ENCODE data around the gene MAGT1.
A peak's percentile ranks its signal among the peaks of the same experiment; 100 is the strongest.
"Not testable (repeated sequence)": the region's sequence is repeated elsewhere in the genome, so short reads cannot be mapped to it uniquely, and the experiment has no call there.

Gene MAGT1

GRCh38 chrX:77894921-77895886, at the start of gene MAGT1:
Gene MAGT1 (minus strand): TSS chrX:77895435. CDS start chrX:77895410, 25 bp downstream.
- DNase-seq (ENCODE audit: low spot score), result peak; percentile 96

GRCh38 chrX:77945031-77945430, 49.8 kb upstream of the MAGT1 start:
- DNase-seq (ENCODE audit: low spot score), result not testable (repeated sequence)

- DNase-seq (ENCODE audit: low spot score), result no peak
These were observed 42.9 kb upstream of the MAGT1 start for GRCh38 chrX:77938083-77938680.

- peak; percentile 6 for DNase-seq (ENCODE audit: low spot score)
These were observed 42.1 kb upstream of the MAGT1 start for GRCh38 chrX:77937291-77937690.

GRCh38 chrX:77936299-77936698, 41.1 kb upstream of the MAGT1 start:
- no peak for DNase-seq (ENCODE audit: low spot score)

- no peak for DNase-seq (ENCODE audit: low spot score)
These were observed 40.7 kb upstream of the MAGT1 start for GRCh38 chrX:77935886-77936285.

- DNase-seq (ENCODE audit: low spot score), result no peak
These were observed 35.3 kb upstream of the MAGT1 start for GRCh38 chrX:77930581-77930980.

- no peak for DNase-seq (ENCODE audit: low spot score)
These were observed 30.5 kb upstream of the MAGT1 start for GRCh38 chrX:77925764-77926163.

GRCh38 chrX:77924320-77924859, 29.2 kb upstream of the MAGT1 start:
- no peak for DNase-seq (ENCODE audit: low spot score)

- DNase-seq (ENCODE audit: low spot score), result no peak
These were observed 27.6 kb upstream of the MAGT1 start for GRCh38 chrX:77922787-77923186.

- not testable (repeated sequence) for DNase-seq (ENCODE audit: low spot score)
These were observed 24.1 kb upstream of the MAGT1 start for GRCh38 chrX:77919370-77919769.

- no peak for DNase-seq (ENCODE audit: low spot score)
These were observed 23.3 kb upstream of the MAGT1 start for GRCh38 chrX:77918568-77918967.

- no peak for DNase-seq (ENCODE audit: low spot score)
These were observed 22.2 kb upstream of the MAGT1 start for GRCh38 chrX:77917294-77917933.

GRCh38 chrX:77910108-77910840, 15.0 kb upstream of the MAGT1 start, which contains the start of gene ATP7A:
Gene ATP7A (plus strand): TSS chrX:77910693. CDS start chrX:77971642, 60,949 bp downstream.
- peak; percentile 90 for DNase-seq (ENCODE audit: low spot score)

GRCh38 chrX:77901506-77901905, 6.3 kb upstream of the MAGT1 start:
- no peak for DNase-seq (ENCODE audit: low spot score)

GRCh38 chrX:77900688-77901087, 5.5 kb upstream of the MAGT1 start:
- peak; percentile 51 for DNase-seq (ENCODE audit: low spot score)

- peak; percentile 96 for DNase-seq (ENCODE audit: low spot score)
These were observed 4.0 kb upstream of the MAGT1 start, which contains the start of gene COX7B for GRCh38 chrX:77899081-77899828. Gene COX7B (plus strand): TSS chrX:77899468. CDS start chrX:77899554, 86 bp downstream.

- no peak for DNase-seq (ENCODE audit: low spot score)
These were observed 1.5 kb downstream of the MAGT1 start for GRCh38 chrX:77893713-77894112.

GRCh38 chrX:77892887-77893286, 2.3 kb downstream of the MAGT1 start:
- DNase-seq (ENCODE audit: low spot score), result no peak

GRCh38 chrX:77881418-77881817, 13.8 kb downstream of the MAGT1 start:
- DNase-seq (ENCODE audit: low spot score), result not testable (repeated sequence)

GRCh38 chrX:77875372-77875771, 19.9 kb downstream of the MAGT1 start:
- DNase-seq (ENCODE audit: low spot score), result no peak

Measured in RKO (cell line).